Keratinocyte (primary cell): Measurements from ENCODE around the gene DYNC1I1.

ENCODE experiments used
- EZH2 ChIP-seq: IDR thresholded peaks from one replicate; pipeline ENCODE4 v1.6.1; 2012; ENCODE audit warnings: inconsistent platforms, mild to moderate bottlenecking, low read length, moderate library complexity
- TF ChIP-seq, protein P1 (sequence below), 3 experiments: IDR thresholded peaks in 1 of 3; conservative IDR thresholded peaks in 1 of 3; optimal IDR thresholded peaks in 1 of 3; 2 replicates in 2 of 3; 3 replicates in 1 of 3; pipeline versions ENCODE3 to v1.5.1; 2011; ENCODE audit warnings: low read length in 3 of 3, mild to moderate bottlenecking in 3 of 3, moderate library complexity in 2 of 3, control low read depth in 1 of 3, inconsistent platforms in 1 of 3; ENCODE audit not compliant: insufficient read depth in 2 of 3; ENCODE audit errors: extremely low read depth in 1 of 3

GRCh38 chr7:95960706-95961244 lies 188.4 kb downstream of the DYNC1I1 start:
- TF ChIP-seq, protein P1, sequence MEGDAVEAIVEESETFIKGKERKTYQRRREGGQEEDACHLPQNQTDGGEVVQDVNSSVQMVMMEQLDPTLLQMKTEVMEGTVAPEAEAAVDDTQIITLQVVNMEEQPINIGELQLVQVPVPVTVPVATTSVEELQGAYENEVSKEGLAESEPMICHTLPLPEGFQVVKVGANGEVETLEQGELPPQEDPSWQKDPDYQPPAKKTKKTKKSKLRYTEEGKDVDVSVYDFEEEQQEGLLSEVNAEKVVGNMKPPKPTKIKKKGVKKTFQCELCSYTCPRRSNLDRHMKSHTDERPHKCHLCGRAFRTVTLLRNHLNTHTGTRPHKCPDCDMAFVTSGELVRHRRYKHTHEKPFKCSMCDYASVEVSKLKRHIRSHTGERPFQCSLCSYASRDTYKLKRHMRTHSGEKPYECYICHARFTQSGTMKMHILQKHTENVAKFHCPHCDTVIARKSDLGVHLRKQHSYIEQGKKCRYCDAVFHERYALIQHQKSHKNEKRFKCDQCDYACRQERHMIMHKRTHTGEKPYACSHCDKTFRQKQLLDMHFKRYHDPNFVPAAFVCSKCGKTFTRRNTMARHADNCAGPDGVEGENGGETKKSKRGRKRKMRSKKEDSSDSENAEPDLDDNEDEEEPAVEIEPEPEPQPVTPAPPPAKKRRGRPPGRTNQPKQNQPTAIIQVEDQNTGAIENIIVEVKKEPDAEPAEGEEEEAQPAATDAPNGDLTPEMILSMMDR (optimal IDR thresholded peaks at IDR 0.05 in 1 of 3, IDR thresholded peaks at IDR 0.05 in 1 of 3, conservative IDR thresholded peaks at IDR 0.05 in 1 of 3; ENCODE audit: extremely low read depth in 1 of 3, insufficient read depth in 2 of 3, low read length in 3 of 3): no peak
- no peak for TF ChIP-seq EZH2
